Uterus (tissue), 2 donors: ENCODE measurements around the gene PCDHGA1.

Source experiments
- POLR2A ChIP-seq, 2 donors: fragments of 450-650 bp; IDR thresholded peaks; one replicate each; pipeline ENCODE4 v1.6.1; 2016; ENCODE audit warnings: antibody characterized with exemption in 2 of 2, mild to moderate bottlenecking in 1 of 2, moderate library complexity in 1 of 2
- TF ChIP-seq, protein P1 (sequence below), 4 experiments: fragments of 200-600 bp in 2 of 4; fragments of 450-650 bp in 2 of 4; sonication (generic) in 2 of 4; IDR thresholded peaks; one replicate each; pipeline ENCODE4 v1.5.1; 2016 to 2019; ENCODE audit warnings: antibody characterized with exemption in 4 of 4, mild to moderate bottlenecking in 2 of 4, moderate library complexity in 1 of 4

DNA sequence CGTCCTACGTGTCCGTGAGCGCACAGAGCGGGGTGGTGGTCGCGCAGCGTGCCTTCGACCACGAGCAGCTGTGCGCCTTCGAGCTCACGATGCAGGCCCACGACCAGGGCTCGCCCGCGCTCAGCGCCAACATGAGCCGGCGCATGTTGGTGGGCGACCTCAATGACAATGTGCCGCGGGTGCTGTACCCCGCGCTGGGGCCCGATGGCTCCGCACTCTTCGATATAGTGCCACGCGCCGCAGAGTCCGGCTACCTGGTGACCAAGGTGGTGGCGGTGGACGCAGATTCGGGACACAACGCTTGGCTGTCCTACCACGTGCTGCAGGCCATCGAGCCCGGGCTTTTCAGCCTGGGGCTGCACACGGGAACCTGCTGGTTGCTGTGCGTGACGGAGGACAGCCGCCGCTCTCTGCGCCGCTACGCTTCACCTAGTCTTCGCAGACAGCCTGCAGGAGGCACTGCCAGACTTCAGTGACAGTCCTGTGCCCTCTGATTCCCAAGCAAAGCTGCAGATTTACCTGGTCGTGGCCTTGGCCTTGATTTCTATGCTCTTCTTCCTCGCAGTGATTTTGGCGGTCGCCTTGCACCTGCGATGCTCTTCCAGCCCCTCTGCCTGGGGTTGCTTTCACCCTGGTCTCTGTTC, 97.6 kb downstream of the PCDHGA1 start:
- TF ChIP-seq, protein P1, sequence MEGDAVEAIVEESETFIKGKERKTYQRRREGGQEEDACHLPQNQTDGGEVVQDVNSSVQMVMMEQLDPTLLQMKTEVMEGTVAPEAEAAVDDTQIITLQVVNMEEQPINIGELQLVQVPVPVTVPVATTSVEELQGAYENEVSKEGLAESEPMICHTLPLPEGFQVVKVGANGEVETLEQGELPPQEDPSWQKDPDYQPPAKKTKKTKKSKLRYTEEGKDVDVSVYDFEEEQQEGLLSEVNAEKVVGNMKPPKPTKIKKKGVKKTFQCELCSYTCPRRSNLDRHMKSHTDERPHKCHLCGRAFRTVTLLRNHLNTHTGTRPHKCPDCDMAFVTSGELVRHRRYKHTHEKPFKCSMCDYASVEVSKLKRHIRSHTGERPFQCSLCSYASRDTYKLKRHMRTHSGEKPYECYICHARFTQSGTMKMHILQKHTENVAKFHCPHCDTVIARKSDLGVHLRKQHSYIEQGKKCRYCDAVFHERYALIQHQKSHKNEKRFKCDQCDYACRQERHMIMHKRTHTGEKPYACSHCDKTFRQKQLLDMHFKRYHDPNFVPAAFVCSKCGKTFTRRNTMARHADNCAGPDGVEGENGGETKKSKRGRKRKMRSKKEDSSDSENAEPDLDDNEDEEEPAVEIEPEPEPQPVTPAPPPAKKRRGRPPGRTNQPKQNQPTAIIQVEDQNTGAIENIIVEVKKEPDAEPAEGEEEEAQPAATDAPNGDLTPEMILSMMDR (IDR thresholded peaks at IDR 0.05) = no peak
- TF ChIP-seq POLR2A (IDR thresholded peaks at IDR 0.05) = no peak
